ENCODE results near the gene TPRKB. TPM values are rescaled to one million over a fixed set of nuclear protein-coding genes. Genes with fewer than 3 reads are reported as not detected.
"Not testable (repeated sequence)": the region's sequence is repeated elsewhere in the genome, so short reads cannot be mapped to it uniquely, and the experiment has no call there.

The TPRKB gene
- total RNA-seq, 1 donor from 2014 or later = 46.8 TPM

GRCh38 chr2:73701968-73702665 is 35.0 kb downstream of the TPRKB start:
- no peak for TF ChIP-seq CTCF (IDR thresholded peaks at IDR 0.05; ENCODE audit: unreplicated experiment)
- H3K9me3 Mint-ChIP-seq (ENCODE audit: low read depth) = peaks cover 6% of the 10 kb centered on the region
- H3K27me3 Mint-ChIP-seq = peaks cover 7% of the 10 kb centered on the region
- peaks cover 3% of the 10 kb centered on the region for H3K36me3 Mint-ChIP-seq (ENCODE audit: insufficient read depth)
- peaks cover 30% of the 10 kb centered on the region for H3K4me1 Mint-ChIP-seq (ENCODE audit: low read depth)
- no peak for DNase-seq (ENCODE audit: low spot score, unreplicated experiment)
- H3K4me3 Mint-ChIP-seq (ENCODE audit: low read depth) = peak overlapping the region; percentile 50
- peak overlapping the region; percentile 96 for H3K27ac Mint-ChIP-seq

- H3K4me1 Mint-ChIP-seq (ENCODE audit: low read depth) = peaks cover 27% of the 10 kb centered on the region
- DNase-seq (ENCODE audit: low spot score, unreplicated experiment); H3K4me3 Mint-ChIP-seq (ENCODE audit: low read depth); H3K36me3 Mint-ChIP-seq (ENCODE audit: insufficient read depth); H3K9me3 Mint-ChIP-seq (ENCODE audit: low read depth); H3K27me3 Mint-ChIP-seq: not testable (repeated sequence)
- peak overlapping the region; percentile 69 for H3K27ac Mint-ChIP-seq
Observed at GRCh38 chr2:73701448-73701765, 35.7 kb downstream of the TPRKB start.

- Mint-ChIP-seq H3K27ac (no peak overlapping the region), H3K36me3 (ENCODE audit: insufficient read depth) (peaks cover 3% of the 10 kb centered on the region), H3K27me3 (peaks cover 4% of the 10 kb centered on the region), H3K4me3 (ENCODE audit: low read depth) (no peak overlapping the region), H3K9me3 (ENCODE audit: low read depth) (peaks cover 7% of the 10 kb centered on the region), H3K4me1 (ENCODE audit: low read depth) (peaks cover 27% of the 10 kb centered on the region)
- no peak for TF ChIP-seq CTCF (IDR thresholded peaks at IDR 0.05; ENCODE audit: unreplicated experiment)
- DNase-seq (ENCODE audit: low spot score, unreplicated experiment) = no peak
Observed at GRCh38 chr2:73700661-73701447, 36.3 kb downstream of the TPRKB start.

GRCh38 chr2:73700131-73700611 is 37.0 kb downstream of the TPRKB start:
- Mint-ChIP-seq H3K36me3 (ENCODE audit: insufficient read depth) (peaks cover 3% of the 10 kb centered on the region), H3K27me3 (no peaks in the 10 kb centered on the region), H3K4me1 (ENCODE audit: low read depth) (peaks cover 27% of the 10 kb centered on the region), H3K4me3 (ENCODE audit: low read depth) (no peak overlapping the region), H3K27ac (no peak overlapping the region), H3K9me3 (ENCODE audit: low read depth) (peaks cover 7% of the 10 kb centered on the region)
- DNase-seq (ENCODE audit: low spot score, unreplicated experiment) = no peak
- TF ChIP-seq CTCF (IDR thresholded peaks at IDR 0.05; ENCODE audit: unreplicated experiment) = no peak

- H3K27ac Mint-ChIP-seq = no peak overlapping the region
- peaks cover 3% of the 10 kb centered on the region for H3K36me3 Mint-ChIP-seq (ENCODE audit: insufficient read depth)
- H3K4me3 Mint-ChIP-seq (ENCODE audit: low read depth) = no peak overlapping the region
- DNase-seq (ENCODE audit: low spot score, unreplicated experiment) = no peak
- no peak for TF ChIP-seq CTCF (IDR thresholded peaks at IDR 0.05; ENCODE audit: unreplicated experiment)
- H3K4me1 Mint-ChIP-seq (ENCODE audit: low read depth) = peaks cover 27% of the 10 kb centered on the region
- peaks cover 7% of the 10 kb centered on the region for H3K9me3 Mint-ChIP-seq (ENCODE audit: low read depth)
- H3K27me3 Mint-ChIP-seq = no peaks in the 10 kb centered on the region
Observed at GRCh38 chr2:73699437-73699836, 37.7 kb downstream of the TPRKB start.

Measured in progenitor cell of endocrine pancreas (in vitro differentiated cells).